HG03135 (cell line): ENCODE results near the gene THBS1.

ENCODE experiments used
- ATAC-seq: cut with Tn5 transposase; IDR thresholded peaks from one replicate; pipeline ENCODE4 v1.9.1; 2021; ENCODE audit warnings: mild to moderate bottlenecking, moderate library complexity; ENCODE audit not compliant: unreplicated experiment

THBS1 gene

GRCh38 chr15:39598958-39599845 is 18.3 kb downstream of the THBS1 start:
- ATAC-seq: no peak

- no peak for ATAC-seq
Measured at GRCh38 chr15:39599871-39600270, 19.0 kb downstream of the THBS1 start.

- no peak for ATAC-seq
Measured at GRCh38 chr15:39602143-39602542, 21.3 kb downstream of the THBS1 start.

GRCh38 chr15:39605146-39605545 is 24.3 kb downstream of the THBS1 start:
- no peak for ATAC-seq

GRCh38 chr15:39608185-39609139 is 27.6 kb downstream of the THBS1 start:
- no peak for ATAC-seq

- ATAC-seq: no peak
Measured at GRCh38 chr15:39609166-39609916, 28.5 kb downstream of the THBS1 start.

GRCh38 chr15:39610665-39611064 is 29.8 kb downstream of the THBS1 start:
- no peak for ATAC-seq

- ATAC-seq: no peak
Measured at GRCh38 chr15:39613271-39613670, 32.4 kb downstream of the THBS1 start.

- ATAC-seq: no peak
Measured at GRCh38 chr15:39613861-39614260, 33.0 kb downstream of the THBS1 start.

GRCh38 chr15:39616731-39617455 is 36.0 kb downstream of the THBS1 start:
- ATAC-seq: no peak

- no peak for ATAC-seq
Measured at GRCh38 chr15:39618063-39618823, 37.4 kb downstream of the THBS1 start.

GRCh38 chr15:39621210-39621609 is 40.3 kb downstream of the THBS1 start:
- no peak for ATAC-seq

GRCh38 chr15:39621976-39622375 is 41.1 kb downstream of the THBS1 start:
- ATAC-seq: no peak

- ATAC-seq: no peak
Measured at GRCh38 chr15:39622660-39623516, 42.0 kb downstream of the THBS1 start.

GRCh38 chr15:39623529-39623931 is 42.7 kb downstream of the THBS1 start:
- ATAC-seq: peak; percentile 89

GRCh38 chr15:39624806-39625205 is 43.9 kb downstream of the THBS1 start:
- no peak for ATAC-seq

- ATAC-seq: no peak
Measured at GRCh38 chr15:39625451-39625850, 44.6 kb downstream of the THBS1 start.

GRCh38 chr15:39625856-39626255 is 45.0 kb downstream of the THBS1 start:
- ATAC-seq: no peak
